HTERT RPE-1 (cell line): ENCODE measurements around the gene NME4.
"Not testable (repeated sequence)": the region's sequence is repeated elsewhere in the genome, so short reads cannot be mapped to it uniquely, and the experiment has no call there.

Experiments used
- in situ Hi-C: fragments of 300-500 bp; cut with MboI; formaldehyde crosslinking; loops from 4 replicates; pipeline ENCODE4 v1.14.3; 2020; ENCODE audit warnings: low sequenced_read_pairs

NME4 gene

GRCh38 chr16:397135-397661 is at the start of gene NME4:
NME4 (plus strand) TSS chr16:397199; CDS start chr16:397223, 24 bp downstream.
- in situ Hi-C loops: no loop called here

GRCh38 chr16:347203-347602 is 49.8 kb upstream of the NME4 start:
- in situ Hi-C loops: no loop called here

DNA sequence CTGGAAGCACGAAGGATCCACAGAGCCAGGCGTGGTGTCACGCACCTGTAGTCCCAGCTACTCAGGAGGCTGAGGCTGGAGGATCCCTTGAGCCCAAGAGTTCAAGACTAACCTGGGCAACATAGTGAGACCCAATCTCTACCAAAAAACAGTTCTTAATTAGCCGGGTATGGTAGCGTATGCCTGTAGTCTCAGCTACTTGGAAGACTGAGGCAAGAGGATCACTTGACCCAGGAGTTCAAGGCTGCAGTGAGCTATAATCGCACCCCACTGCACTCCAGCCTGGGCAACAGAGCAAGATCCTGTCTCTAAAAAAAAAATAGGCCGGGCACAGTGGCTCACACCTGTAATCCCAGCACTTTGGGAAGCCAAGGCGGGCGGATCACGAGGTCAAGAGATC is 48.5 kb upstream of the NME4 start:
- in situ Hi-C loops: not testable (repeated sequence)

DNA sequence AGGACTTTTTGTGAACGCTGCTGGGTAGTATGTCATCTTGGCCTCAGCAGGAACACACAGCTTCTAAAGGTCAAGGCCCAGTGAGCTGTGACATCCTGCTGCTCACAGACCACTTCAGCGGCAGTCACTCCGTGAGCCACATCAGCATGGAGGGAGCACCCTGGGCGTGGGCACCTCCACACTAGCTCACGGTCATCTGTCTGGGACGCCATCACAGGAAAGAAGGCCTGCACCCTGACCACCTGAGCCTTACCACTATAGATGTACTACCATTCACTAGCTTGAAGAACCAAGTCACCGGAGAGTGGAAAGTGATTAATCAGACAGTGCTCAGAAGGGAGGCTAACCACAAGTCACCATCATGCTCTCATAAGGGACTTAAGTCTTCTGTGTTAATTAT is 47.8 kb upstream of the NME4 start:
- in situ Hi-C loops: no loop called here

DNA sequence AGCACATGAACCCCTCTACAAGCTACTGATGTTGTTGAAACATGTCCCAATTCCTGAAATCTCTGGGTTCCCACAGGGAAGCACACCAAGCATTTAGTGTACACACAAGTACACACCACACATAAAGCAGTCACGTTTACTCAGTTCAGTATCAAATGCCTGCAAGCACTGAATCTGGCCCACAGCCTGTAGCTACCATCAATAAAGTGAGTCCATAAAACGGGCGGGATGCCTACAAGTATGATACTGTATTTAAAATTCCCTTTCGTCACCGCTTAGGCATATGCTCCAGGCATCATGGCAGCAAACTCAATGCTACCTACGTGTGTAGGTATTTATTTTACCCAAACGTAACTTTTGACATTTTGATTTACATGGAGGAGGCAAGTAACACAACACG is 46.8 kb upstream of the NME4 start:
- in situ Hi-C loops: no loop called here

- in situ Hi-C loops: no loop called here
Measured at GRCh38 chr16:351804-352520, 45.0 kb upstream of the NME4 start.

GRCh38 chr16:352547-353403 is 44.2 kb upstream of the NME4 start, which contains the start of gene AXIN1:
AXIN1 (minus strand) TSS chr16:352723; CDS start chr16:347025, 5,698 bp downstream.
- in situ Hi-C loops: no loop called here

DNA sequence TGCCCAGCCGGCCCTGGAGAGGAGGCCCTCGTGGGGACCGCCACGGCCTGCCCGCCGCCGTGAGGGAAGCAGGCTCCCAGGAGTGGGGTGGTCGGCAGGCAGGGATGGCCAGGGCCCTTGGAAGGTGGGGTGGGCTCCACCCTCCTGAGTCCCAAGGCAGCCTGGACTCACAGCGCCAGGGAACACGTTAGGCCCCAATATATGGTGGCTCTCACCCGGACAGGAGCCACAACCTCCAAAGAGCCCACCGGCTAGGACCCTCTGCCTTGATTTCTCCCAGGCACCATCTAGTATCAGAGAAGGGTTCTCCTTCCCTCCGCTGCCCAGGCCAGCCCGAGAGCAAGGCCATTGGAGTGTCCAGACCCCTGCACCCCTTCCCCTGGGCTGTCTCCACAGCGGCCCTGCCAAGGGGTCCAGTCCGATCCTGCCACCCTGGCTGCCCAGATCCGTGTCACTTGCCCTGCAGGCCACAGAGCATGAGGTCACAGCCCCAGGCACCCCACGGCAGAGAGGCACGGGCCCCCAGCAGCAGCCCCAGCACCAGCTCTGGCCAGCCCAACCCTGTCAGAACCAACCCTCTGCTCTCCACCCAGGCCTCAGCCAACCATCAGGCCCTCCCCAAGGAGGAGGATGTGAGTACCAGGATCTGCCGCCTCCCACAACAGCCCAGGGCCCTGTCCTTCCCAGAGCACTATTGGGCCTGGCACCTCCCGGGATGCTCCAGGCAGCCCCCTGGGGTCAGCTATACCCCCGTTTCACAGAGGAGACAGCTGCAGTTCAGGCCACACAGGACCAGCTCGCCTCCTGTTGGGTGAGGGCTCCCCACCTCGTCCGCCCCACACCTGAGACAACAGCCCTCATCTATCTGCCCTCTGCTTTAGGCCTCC is 43.4 kb upstream of the NME4 start:
- in situ Hi-C loops: no loop called here

DNA sequence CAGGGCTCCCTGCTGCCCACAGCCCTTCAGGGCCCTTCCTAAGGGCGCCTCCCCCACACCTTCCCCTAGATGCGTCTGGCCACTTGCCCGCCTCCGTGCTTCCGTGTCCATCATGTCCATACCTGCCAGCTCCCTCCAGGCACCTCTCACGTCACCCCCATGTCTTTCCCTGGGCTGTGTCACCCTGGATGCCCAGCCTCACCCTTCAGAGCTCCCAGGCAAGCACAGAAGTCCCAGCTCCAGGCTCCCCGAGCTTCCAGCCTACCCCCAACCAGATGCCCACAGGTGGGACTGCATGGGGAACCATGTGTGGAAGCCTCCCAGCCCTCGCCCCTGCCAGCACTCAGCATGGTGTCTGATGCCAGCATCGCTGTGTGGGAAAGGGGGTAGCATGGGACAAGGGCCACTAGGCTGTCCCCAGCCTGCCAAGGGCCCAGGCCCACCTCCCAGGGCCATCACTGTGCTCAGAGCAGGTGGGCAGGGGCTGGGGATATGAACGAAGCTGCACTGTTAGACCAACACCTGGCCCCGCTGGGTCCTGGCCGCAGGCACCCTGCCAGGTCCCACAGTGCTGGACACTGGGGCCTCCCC is 42.6 kb upstream of the NME4 start:
- in situ Hi-C loops: no loop called here

GRCh38 chr16:354971-355461 is 42.0 kb upstream of the NME4 start:
- in situ Hi-C loops: no loop called here

DNA sequence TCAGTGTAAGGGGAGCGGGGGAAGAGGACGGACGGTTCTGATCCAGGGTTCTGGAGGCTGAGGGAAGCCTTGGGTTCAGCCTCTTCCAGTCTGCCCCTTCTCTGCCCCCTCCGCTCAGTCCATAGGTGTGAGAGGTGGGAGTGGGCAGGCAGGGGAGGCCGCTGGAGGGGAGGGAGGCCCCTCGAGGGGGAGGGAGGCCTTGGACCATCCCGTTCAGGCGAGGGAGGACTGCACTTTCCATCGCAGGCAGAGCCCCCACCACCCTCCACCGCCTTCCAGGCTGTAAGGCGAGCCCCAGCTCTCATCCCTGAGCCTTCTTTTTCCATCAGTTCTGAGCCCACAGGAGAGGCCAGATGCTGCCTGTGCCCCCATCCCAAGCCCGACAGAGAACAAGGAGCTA is 40.3 kb upstream of the NME4 start:
- in situ Hi-C loops: no loop called here

- in situ Hi-C loops: no loop called here
Measured at GRCh38 chr16:359067-359763, 37.8 kb upstream of the NME4 start.

- in situ Hi-C loops: no loop called here
Measured at GRCh38 chr16:359871-360697, 36.9 kb upstream of the NME4 start.

GRCh38 chr16:360698-361336 is 36.2 kb upstream of the NME4 start:
- in situ Hi-C loops: no loop called here

GRCh38 chr16:361341-361871 is 35.6 kb upstream of the NME4 start:
- in situ Hi-C loops: no loop called here

GRCh38 chr16:361872-362701 is 34.9 kb upstream of the NME4 start:
- in situ Hi-C loops: no loop called here

DNA sequence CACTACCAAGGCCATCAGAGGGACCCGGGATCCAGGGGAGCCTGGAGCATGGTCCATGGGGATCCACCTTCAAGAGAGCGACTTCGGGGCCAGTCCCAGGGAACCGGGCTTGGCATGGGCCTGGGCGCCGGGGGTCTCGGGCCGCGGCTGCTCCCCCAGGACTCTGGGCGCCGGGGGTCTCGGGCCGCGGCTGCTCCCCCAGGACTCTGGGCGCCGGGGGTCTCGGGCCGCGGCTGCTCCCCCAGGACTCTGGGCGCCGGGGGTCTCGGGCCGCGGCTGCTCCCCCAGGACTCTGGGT is 34.3 kb upstream of the NME4 start:
- in situ Hi-C loops: not testable (repeated sequence)
